GM12878 (cell line): ENCODE data around the gene XPO6.

Experiments
- CBX3 ChIP-seq: fragments of 200-600 bp; sonication (generic); IDR thresholded peaks from 2 replicates; pipeline ENCODE4 v1.6.1; 2016; ENCODE audit warnings: low read depth, borderline replicate concordance
- EP300 ChIP-seq, 2 experiments: fragments of 150-350 bp in 1 of 2; IDR thresholded peaks; 2 replicates each; pipeline ENCODE4 v1.6.1; 2011 to 2012; ENCODE audit warnings: low read depth in 2 of 2, low read length in 2 of 2, borderline replicate concordance in 1 of 2, improper control_type of control experiment in 1 of 2, inconsistent platforms in 1 of 2; ENCODE audit not compliant: control insufficient read depth in 1 of 2
- HDGF ChIP-seq: fragments of 450-650 bp; IDR thresholded peaks from 2 replicates; pipeline ENCODE4 v1.6.1; 2016; ENCODE audit warnings: antibody characterized with exemption
- NFIC ChIP-seq: IDR thresholded peaks from 2 replicates; pipeline ENCODE4 v1.6.1; 2012; ENCODE audit warnings: low read depth, mild to moderate bottlenecking, inconsistent platforms, low read length, moderate library complexity
- POU2F2 ChIP-seq: IDR thresholded peaks from 3 replicates; pipeline ENCODE4 v1.6.1; 2011; ENCODE audit warnings: low read depth, mild to moderate bottlenecking, low read length, borderline replicate concordance
- TARDBP ChIP-seq: IDR thresholded peaks from 2 replicates; pipeline ENCODE4 v1.6.1; 2016; ENCODE audit warnings: borderline replicate concordance
- ZZZ3 ChIP-seq: IDR thresholded peaks from 2 replicates; pipeline ENCODE4 v1.6.1; 2011; ENCODE audit warnings: low read depth; ENCODE audit not compliant: control insufficient read depth, insufficient read length
- TF ChIP-seq, protein P1 (sequence below): fragments of 150-350 bp; IDR thresholded peaks from 2 replicates; pipeline ENCODE4 v1.6.1; 2014; ENCODE audit warnings: mild to moderate bottlenecking, low read depth, low read length
- TF ChIP-seq, protein P2 (sequence below): IDR thresholded peaks from 2 replicates; pipeline ENCODE4 v1.6.1; 2011; ENCODE audit warnings: low read depth, low read length, improper control_type of control experiment, borderline replicate concordance
- TF ChIP-seq, protein P3 (sequence below): IDR thresholded peaks from 2 replicates; pipeline ENCODE4 v1.6.1; 2012; ENCODE audit warnings: low read depth, low read length, improper control_type of control experiment
- TF ChIP-seq, protein P4 (sequence below), 3 experiments: IDR thresholded peaks in 2 of 3; conservative IDR thresholded peaks in 1 of 3; 2 replicates each; pipeline ENCODE4 v1.5.1; 2011; ENCODE audit warnings: low read depth in 3 of 3, low read length in 3 of 3, mild to moderate bottlenecking in 3 of 3, control low read depth in 2 of 3, moderate library complexity in 2 of 3, inconsistent platforms in 1 of 3, mixed read lengths in 1 of 3; ENCODE audit not compliant: control insufficient read depth in 2 of 3, insufficient read depth in 1 of 3; ENCODE audit errors: extremely low read depth in 1 of 3

DNA sequence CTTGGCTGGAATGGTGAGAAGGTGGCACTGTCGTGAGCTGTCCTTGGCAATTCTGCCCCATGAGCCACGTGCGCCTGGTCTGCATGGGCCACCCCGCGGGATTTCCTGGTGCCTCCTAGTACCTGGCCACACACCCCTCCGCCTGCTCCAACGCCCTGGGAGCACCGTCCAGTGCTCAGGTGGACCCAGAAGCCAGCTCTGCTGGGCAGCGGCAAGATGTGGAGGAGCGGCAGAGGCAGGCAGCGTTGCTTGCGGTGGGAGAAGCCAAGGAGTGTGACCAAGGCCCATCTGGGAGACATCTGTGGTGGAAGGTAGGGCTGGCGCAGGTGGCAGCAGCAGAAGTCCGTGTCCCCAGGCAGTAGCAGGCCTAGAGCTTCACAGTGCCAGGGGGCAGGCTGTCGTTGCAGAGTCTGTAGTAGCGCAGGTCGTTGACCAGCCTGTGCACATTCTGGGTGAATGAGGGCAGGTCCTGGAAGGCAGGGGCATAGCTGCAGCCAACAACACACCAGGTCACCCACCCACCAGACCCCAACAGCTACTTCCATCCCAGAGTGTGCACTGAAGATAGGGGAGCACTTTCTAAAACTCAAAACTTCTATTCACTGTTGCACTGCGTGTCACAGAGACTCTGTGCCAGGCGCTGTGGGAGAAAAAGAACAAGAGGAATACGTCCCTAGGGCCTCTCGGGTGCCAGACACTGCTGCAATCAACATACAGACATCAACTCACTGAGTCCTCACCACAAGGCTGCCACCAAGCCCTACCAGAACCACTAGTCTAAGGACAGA lies 113.4 kb downstream of the XPO6 start:
- TF ChIP-seq, protein P1, sequence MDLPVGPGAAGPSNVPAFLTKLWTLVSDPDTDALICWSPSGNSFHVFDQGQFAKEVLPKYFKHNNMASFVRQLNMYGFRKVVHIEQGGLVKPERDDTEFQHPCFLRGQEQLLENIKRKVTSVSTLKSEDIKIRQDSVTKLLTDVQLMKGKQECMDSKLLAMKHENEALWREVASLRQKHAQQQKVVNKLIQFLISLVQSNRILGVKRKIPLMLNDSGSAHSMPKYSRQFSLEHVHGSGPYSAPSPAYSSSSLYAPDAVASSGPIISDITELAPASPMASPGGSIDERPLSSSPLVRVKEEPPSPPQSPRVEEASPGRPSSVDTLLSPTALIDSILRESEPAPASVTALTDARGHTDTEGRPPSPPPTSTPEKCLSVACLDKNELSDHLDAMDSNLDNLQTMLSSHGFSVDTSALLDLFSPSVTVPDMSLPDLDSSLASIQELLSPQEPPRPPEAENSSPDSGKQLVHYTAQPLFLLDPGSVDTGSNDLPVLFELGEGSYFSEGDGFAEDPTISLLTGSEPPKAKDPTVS, result no peak
- TF ChIP-seq EP300 (IDR thresholded peaks at IDR 0.05; ENCODE audit: borderline replicate concordance in 1 of 2, control insufficient read depth in 1 of 2, low read depth in 2 of 2, low read length in 2 of 2) (no peak), TARDBP (no peak), CBX3 (no peak), POU2F2 (no peak), NFIC (no peak), HDGF (no peak), ZZZ3 (no peak)
- TF ChIP-seq, protein P2, sequence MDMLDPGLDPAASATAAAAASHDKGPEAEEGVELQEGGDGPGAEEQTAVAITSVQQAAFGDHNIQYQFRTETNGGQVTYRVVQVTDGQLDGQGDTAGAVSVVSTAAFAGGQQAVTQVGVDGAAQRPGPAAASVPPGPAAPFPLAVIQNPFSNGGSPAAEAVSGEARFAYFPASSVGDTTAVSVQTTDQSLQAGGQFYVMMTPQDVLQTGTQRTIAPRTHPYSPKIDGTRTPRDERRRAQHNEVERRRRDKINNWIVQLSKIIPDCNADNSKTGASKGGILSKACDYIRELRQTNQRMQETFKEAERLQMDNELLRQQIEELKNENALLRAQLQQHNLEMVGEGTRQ, result no peak
- TF ChIP-seq, protein P3, sequence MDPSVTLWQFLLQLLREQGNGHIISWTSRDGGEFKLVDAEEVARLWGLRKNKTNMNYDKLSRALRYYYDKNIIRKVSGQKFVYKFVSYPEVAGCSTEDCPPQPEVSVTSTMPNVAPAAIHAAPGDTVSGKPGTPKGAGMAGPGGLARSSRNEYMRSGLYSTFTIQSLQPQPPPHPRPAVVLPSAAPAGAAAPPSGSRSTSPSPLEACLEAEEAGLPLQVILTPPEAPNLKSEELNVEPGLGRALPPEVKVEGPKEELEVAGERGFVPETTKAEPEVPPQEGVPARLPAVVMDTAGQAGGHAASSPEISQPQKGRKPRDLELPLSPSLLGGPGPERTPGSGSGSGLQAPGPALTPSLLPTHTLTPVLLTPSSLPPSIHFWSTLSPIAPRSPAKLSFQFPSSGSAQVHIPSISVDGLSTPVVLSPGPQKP, result no peak
- TF ChIP-seq, protein P4, sequence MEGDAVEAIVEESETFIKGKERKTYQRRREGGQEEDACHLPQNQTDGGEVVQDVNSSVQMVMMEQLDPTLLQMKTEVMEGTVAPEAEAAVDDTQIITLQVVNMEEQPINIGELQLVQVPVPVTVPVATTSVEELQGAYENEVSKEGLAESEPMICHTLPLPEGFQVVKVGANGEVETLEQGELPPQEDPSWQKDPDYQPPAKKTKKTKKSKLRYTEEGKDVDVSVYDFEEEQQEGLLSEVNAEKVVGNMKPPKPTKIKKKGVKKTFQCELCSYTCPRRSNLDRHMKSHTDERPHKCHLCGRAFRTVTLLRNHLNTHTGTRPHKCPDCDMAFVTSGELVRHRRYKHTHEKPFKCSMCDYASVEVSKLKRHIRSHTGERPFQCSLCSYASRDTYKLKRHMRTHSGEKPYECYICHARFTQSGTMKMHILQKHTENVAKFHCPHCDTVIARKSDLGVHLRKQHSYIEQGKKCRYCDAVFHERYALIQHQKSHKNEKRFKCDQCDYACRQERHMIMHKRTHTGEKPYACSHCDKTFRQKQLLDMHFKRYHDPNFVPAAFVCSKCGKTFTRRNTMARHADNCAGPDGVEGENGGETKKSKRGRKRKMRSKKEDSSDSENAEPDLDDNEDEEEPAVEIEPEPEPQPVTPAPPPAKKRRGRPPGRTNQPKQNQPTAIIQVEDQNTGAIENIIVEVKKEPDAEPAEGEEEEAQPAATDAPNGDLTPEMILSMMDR (IDR thresholded peaks at IDR 0.05 in 2 of 3, conservative IDR thresholded peaks at IDR 0.05 in 1 of 3; ENCODE audit: control insufficient read depth in 2 of 3, extremely low read depth in 1 of 3, insufficient read depth in 1 of 3, low read depth in 3 of 3, low read length in 3 of 3), result no peak
